ENCODE measurements around the gene CASR. TPM values are rescaled to one million over a fixed set of nuclear protein-coding genes. Genes with fewer than 3 reads are reported as not detected.

Gene CASR
- total RNA-seq, 2 donors from 2014 or later = not detected

DNA sequence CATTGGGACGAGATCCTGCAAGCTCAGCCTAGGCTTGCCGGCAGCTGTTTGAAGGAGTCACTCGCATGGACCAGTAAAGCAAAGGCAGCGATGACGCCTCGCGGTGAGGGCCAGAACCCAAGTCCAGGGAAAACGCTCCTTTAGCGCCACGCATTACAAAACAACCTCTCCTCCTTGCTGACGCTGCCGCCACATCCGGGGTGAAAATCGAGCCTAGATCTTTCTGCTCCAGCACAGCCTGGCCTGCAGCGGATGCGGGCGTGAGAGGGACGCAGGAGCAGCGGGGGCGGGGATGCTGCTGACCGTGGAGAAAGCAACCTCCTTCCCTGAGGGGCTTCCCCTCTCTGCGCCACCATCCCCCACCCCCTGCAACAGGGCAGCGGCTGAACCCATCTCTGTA lies 46.7 kb downstream of the CASR start:
- TF ChIP-seq, protein P1, sequence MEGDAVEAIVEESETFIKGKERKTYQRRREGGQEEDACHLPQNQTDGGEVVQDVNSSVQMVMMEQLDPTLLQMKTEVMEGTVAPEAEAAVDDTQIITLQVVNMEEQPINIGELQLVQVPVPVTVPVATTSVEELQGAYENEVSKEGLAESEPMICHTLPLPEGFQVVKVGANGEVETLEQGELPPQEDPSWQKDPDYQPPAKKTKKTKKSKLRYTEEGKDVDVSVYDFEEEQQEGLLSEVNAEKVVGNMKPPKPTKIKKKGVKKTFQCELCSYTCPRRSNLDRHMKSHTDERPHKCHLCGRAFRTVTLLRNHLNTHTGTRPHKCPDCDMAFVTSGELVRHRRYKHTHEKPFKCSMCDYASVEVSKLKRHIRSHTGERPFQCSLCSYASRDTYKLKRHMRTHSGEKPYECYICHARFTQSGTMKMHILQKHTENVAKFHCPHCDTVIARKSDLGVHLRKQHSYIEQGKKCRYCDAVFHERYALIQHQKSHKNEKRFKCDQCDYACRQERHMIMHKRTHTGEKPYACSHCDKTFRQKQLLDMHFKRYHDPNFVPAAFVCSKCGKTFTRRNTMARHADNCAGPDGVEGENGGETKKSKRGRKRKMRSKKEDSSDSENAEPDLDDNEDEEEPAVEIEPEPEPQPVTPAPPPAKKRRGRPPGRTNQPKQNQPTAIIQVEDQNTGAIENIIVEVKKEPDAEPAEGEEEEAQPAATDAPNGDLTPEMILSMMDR (IDR thresholded peaks at IDR 0.05) = no peak
- no peaks in the 10 kb centered on the region for H3K27me3 ChIP-seq (replicated peaks; ENCODE audit: insufficient read depth)
- H3K9me3 ChIP-seq = no peaks in the 10 kb centered on the region
- H3K4me3 ChIP-seq = no peak overlapping the region
- DNase-seq (ENCODE audit: low spot score) (no peak), ATAC-seq (ENCODE audit: insufficient number of reproducible peaks, low FRiP score, low read depth) (no peak)
- H3K4me1 ChIP-seq (ENCODE audit: control insufficient read depth in 1 of 2, low read depth in 2 of 2) = no peaks in the 10 kb centered on the region
- H3K27ac ChIP-seq = no peak overlapping the region
- no peaks in the 10 kb centered on the region for H3K36me3 ChIP-seq

DNA sequence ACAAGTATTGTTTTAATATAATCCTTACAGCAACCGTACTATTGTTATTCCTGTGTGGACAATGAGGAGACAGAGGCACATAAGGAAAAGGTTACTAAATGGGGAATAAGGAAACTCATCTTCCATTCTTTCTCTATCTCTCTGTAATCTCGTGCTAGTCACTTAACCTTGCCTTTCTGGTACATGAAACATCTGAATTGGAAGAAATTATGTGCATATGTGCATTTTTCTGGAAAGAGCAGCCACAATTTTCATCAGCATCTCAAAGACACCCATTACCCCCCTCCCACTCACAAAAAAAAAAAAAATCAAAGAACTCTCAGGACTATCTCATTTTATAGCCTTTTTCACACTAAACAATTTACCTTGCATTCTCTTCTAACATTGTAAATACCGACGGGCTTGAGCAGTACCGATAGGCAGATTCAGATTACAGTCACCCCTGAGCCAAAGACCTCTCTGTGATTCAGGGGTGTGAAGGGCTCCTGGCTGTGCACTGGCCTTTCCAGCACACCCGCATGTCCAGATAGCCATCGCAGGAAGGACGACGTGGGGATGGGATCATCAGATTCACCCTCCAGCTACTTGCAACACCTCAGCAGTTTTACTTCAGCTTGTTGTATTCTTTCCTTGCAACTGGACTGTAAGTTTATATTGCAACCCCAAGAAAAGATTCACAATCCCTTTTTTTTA lies 48.1 kb downstream of the CASR start:
- Histone ChIP-seq H3K4me3 (no peak overlapping the region), H3K36me3 (no peaks in the 10 kb centered on the region), H3K4me1 (ENCODE audit: control insufficient read depth in 1 of 2, low read depth in 2 of 2) (no peaks in the 10 kb centered on the region), H3K9me3 (no peaks in the 10 kb centered on the region), H3K27ac (no peak overlapping the region), H3K27me3 (replicated peaks; ENCODE audit: insufficient read depth) (no peaks in the 10 kb centered on the region)
- ATAC-seq (ENCODE audit: insufficient number of reproducible peaks, low FRiP score, low read depth) (no peak), DNase-seq (ENCODE audit: low spot score) (no peak)
- TF ChIP-seq, protein P1 (IDR thresholded peaks at IDR 0.05) = no peak

DNA sequence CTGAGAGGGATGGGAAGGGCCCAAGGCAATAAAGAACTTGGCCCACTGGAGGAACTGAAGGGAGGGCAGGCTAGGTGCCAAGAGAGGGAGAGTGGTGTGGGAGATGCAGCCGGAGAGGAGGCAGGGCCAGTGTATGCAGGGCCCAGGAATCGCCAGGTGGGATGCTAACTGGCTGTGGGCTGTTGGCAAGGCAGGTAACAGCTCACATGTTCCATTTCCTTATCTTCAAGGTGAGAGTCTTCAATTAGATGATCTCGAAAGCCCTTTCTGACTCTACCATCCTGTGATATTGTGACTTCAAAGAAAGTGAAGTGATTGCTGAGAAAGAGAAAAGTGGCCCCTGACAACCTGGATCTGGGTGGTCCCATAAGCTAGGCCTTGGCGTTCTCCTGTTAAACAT lies 49.0 kb downstream of the CASR start:
- H3K27me3 ChIP-seq (replicated peaks; ENCODE audit: insufficient read depth) = no peaks in the 10 kb centered on the region
- ATAC-seq (ENCODE audit: insufficient number of reproducible peaks, low FRiP score, low read depth) (no peak), DNase-seq (ENCODE audit: low spot score) (no peak)
- no peak overlapping the region for H3K27ac ChIP-seq
- no peaks in the 10 kb centered on the region for H3K4me1 ChIP-seq (ENCODE audit: control insufficient read depth in 1 of 2, low read depth in 2 of 2)
- no peaks in the 10 kb centered on the region for H3K9me3 ChIP-seq
- TF ChIP-seq, protein P1 (IDR thresholded peaks at IDR 0.05) = no peak
- H3K4me3 ChIP-seq = no peak overlapping the region
- H3K36me3 ChIP-seq = no peaks in the 10 kb centered on the region

DNA sequence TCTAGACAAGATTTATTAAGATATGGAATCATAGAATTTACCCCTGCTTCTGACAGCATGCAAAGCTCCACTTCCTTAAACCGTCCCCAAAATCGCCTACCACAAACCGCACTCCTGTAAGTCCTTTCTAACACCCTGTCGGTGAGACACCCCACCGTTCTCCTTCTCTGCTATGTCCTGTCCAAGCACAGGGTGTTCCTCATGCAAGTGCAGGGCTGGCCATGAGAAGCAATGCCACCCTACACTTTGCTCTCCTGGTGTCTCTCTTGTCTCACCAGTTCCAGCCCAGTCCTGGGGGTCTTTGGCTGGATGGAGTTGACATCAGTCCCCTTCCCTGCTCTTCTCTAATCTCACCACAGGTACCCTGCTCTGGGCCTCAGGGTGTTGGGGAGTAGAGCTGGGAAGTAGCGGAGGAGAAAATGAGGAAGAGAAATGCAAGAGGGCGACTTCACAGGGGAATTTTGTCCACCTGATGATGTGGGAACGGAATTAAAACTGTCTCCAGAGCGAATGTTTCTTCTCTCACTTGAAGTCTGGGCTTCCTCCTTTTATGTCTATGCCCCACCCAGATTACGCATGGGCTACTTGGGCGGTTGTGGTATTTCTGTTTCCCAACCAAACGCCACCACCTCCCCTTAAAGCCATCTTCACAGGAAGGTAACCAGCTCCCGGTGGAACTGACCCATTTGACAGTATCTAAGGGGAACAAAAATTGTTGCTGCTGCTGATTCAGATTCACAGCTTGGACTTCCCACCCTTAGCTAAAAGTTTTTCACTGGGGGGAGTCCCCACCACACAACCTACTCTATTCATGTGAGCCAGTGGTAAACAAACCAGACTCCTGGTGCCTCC lies 49.9 kb downstream of the CASR start:
- no peaks in the 10 kb centered on the region for H3K4me1 ChIP-seq (ENCODE audit: control insufficient read depth in 1 of 2, low read depth in 2 of 2)
- H3K27me3 ChIP-seq (replicated peaks; ENCODE audit: insufficient read depth) = no peaks in the 10 kb centered on the region
- no peaks in the 10 kb centered on the region for H3K36me3 ChIP-seq
- ATAC-seq (ENCODE audit: insufficient number of reproducible peaks, low FRiP score, low read depth) = no peak
- H3K9me3 ChIP-seq = no peaks in the 10 kb centered on the region
- no peak overlapping the region for H3K27ac ChIP-seq
- TF ChIP-seq, protein P1 (IDR thresholded peaks at IDR 0.05) = no peak
- no peak for DNase-seq (ENCODE audit: low spot score)
- peak overlapping the region; percentile 28 for H3K4me3 ChIP-seq

DNA sequence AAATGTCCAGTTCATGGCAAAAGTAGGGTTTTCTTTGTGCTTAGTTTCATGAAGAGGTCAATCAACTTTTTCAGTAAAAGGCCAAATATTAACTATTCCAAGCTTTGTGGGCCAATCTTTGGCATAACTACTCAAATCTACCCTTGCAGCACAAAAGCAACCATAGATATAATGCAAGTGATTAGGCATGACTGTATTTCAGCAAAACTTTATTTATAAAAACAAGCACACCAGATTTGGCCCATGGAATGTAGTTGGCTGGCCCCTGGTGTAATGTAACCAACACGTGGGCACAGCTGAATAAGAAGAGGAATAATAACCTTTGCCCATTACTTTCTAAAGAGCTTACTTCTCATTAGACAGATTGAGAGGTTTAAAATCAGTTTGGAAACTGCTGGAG lies 50.6 kb downstream of the CASR start:
- TF ChIP-seq, protein P1 (IDR thresholded peaks at IDR 0.05) = no peak
- no peaks in the 10 kb centered on the region for H3K9me3 ChIP-seq
- H3K27ac ChIP-seq = no peak overlapping the region
- H3K4me3 ChIP-seq = no peak overlapping the region
- no peaks in the 10 kb centered on the region for H3K36me3 ChIP-seq
- ATAC-seq (ENCODE audit: insufficient number of reproducible peaks, low FRiP score, low read depth) = no peak
- H3K27me3 ChIP-seq (replicated peaks; ENCODE audit: insufficient read depth) = no peaks in the 10 kb centered on the region
- DNase-seq (ENCODE audit: low spot score) = no peak
- H3K4me1 ChIP-seq (ENCODE audit: control insufficient read depth in 1 of 2, low read depth in 2 of 2) = no peaks in the 10 kb centered on the region

Data from thoracic aorta (tissue), 2 donors.